GM23338 (cell line): ENCODE measurements around the gene SLC2A13. TPM values are rescaled to one million over a fixed set of nuclear protein-coding genes. Genes with fewer than 3 reads are reported as not detected.

Source experiments
- ATAC-seq: fragments of 200-7000 bp; cut with Tn5 transposase; 3 replicates; pipeline ENCODE4 v1.9.1; 2020
- DNase-seq: peaks from one replicate; pipeline ENCODE4 v3.0.0-alpha.2; 2015; ENCODE audit warnings: low spot score
- H2AFZ ChIP-seq: fragments of 200-600 bp; sonication (generic); 2 replicates; pipeline ENCODE4 v1.8.0; 2016; ENCODE audit warnings: antibody characterized with exemption, mild to moderate bottlenecking, moderate library complexity
- H3F3A ChIP-seq: fragments of 200-600 bp; sonication (generic); replicated peaks from 2 replicates; pipeline ENCODE4 v1.8.0; 2017; ENCODE audit warnings: antibody characterized with exemption, mixed run types, low read depth
- H3K27ac ChIP-seq: fragments of 200-600 bp; sonication (generic); 2 replicates; pipeline ENCODE4 v1.6.1; 2016; ENCODE audit warnings: low read depth
- H3K27me3 ChIP-seq: fragments of 200-600 bp; sonication (generic); 2 replicates; pipeline ENCODE4 v1.8.0; 2016; ENCODE audit warnings: mild to moderate bottlenecking, mixed run types, moderate library complexity; ENCODE audit not compliant: insufficient read depth
- H3K36me3 ChIP-seq: fragments of 200-600 bp; sonication (generic); 2 replicates; pipeline ENCODE4 v1.8.0; 2016; ENCODE audit warnings: mild to moderate bottlenecking; ENCODE audit not compliant: insufficient read depth
- H3K4me1 ChIP-seq: fragments of 200-600 bp; sonication (generic); 2 replicates; pipeline ENCODE4 v1.8.0; 2016; ENCODE audit warnings: mild to moderate bottlenecking, moderate library complexity; ENCODE audit not compliant: insufficient read depth
- H3K4me2 ChIP-seq: fragments of 200-600 bp; sonication (generic); 2 replicates; pipeline ENCODE4 v1.7.1; 2017; ENCODE audit warnings: mixed run types
- H3K4me3 ChIP-seq: fragments of 200-600 bp; sonication (generic); 2 replicates; pipeline ENCODE4 v1.6.1; 2016; ENCODE audit warnings: mixed run types
- H3K79me2 ChIP-seq: fragments of 200-600 bp; sonication (generic); replicated peaks from 2 replicates; pipeline ENCODE4 v1.8.0; 2017; ENCODE audit warnings: mild to moderate bottlenecking; ENCODE audit not compliant: insufficient read depth
- H3K9me2 ChIP-seq: fragments of 200-600 bp; sonication (generic); 2 replicates; pipeline ENCODE4 v1.8.0; 2017; ENCODE audit not compliant: insufficient read depth
- H4K20me1 ChIP-seq: fragments of 200-600 bp; sonication (generic); replicated peaks from 2 replicates; pipeline ENCODE4 v1.8.0; 2017; ENCODE audit warnings: mild to moderate bottlenecking; ENCODE audit not compliant: insufficient read depth
- H3K27ac Mint-ChIP-seq: 2 replicates; pipeline ENCODE4 v1.8.0; 2020; ENCODE audit warnings: inconsistent platforms, mild to moderate bottlenecking, moderate library complexity, mixed read lengths
- H3K27me3 Mint-ChIP-seq: 3 replicates; pipeline ENCODE4 v1.8.0; 2022; ENCODE audit warnings: low read depth, mild to moderate bottlenecking, moderate library complexity, mixed read lengths, inconsistent platforms; ENCODE audit not compliant: insufficient read depth, poor library complexity
- H3K36me3 Mint-ChIP-seq: 3 replicates; pipeline ENCODE4 v1.8.0; 2021; ENCODE audit warnings: low read depth, mild to moderate bottlenecking, inconsistent platforms, moderate library complexity, mixed read lengths
- H3K4me1 Mint-ChIP-seq: 3 replicates; pipeline ENCODE4 v1.8.0; 2020; ENCODE audit warnings: mild to moderate bottlenecking, inconsistent platforms, mixed read lengths
- H3K4me3 Mint-ChIP-seq: 3 replicates; pipeline ENCODE4 v1.8.0; 2021; ENCODE audit warnings: moderate library complexity, mild to moderate bottlenecking, inconsistent platforms, mixed read lengths
- H3K9me3 Mint-ChIP-seq: 3 replicates; pipeline ENCODE4 v1.8.0; 2020; ENCODE audit warnings: moderate library complexity, mild to moderate bottlenecking, inconsistent platforms, mixed read lengths
- CREB1 ChIP-seq: fragments of 250-450 bp; sonication (Bioruptor Pico); IDR thresholded peaks from 2 replicates; pipeline ENCODE4 v1.5.0; 2020; ENCODE audit warnings: low read depth, mild to moderate bottlenecking, moderate library complexity
- ETS1 ChIP-seq: IDR thresholded peaks from 2 replicates; pipeline ENCODE4 v1.6.1; 2016; ENCODE audit warnings: antibody characterized with exemption
- EZH2 ChIP-seq: fragments of 200-600 bp; sonication (generic); IDR thresholded peaks from one replicate; pipeline ENCODE4 v1.8.0; 2017; ENCODE audit warnings: antibody characterized with exemption, mild to moderate bottlenecking, low read depth; ENCODE audit not compliant: unreplicated experiment
- NANOG ChIP-seq: IDR thresholded peaks from 2 replicates; pipeline ENCODE4 v1.6.1; 2016; ENCODE audit warnings: antibody characterized with exemption, borderline replicate concordance
- POLR2AphosphoS5 ChIP-seq: IDR thresholded peaks from 2 replicates; pipeline ENCODE4 v1.6.1; 2016; ENCODE audit warnings: antibody characterized with exemption, low read depth
- REST ChIP-seq: IDR thresholded peaks from one replicate; pipeline ENCODE4 v1.6.1; 2018; ENCODE audit warnings: antibody characterized with exemption; ENCODE audit not compliant: unreplicated experiment
- STAT1 ChIP-seq: IDR thresholded peaks from one replicate; pipeline ENCODE4 v1.6.1; 2016; ENCODE audit warnings: antibody characterized with exemption; ENCODE audit not compliant: unreplicated experiment
- ZNF114 ChIP-seq: fragments of 250-450 bp; sonication (Bioruptor Pico); IDR thresholded peaks from 2 replicates; pipeline ENCODE4 v1.5.0; 2020; ENCODE audit warnings: mild to moderate bottlenecking, moderate library complexity
- ZNF331 ChIP-seq: fragments of 250-450 bp; sonication (Bioruptor Pico); IDR thresholded peaks from 2 replicates; pipeline ENCODE4 v1.5.0; 2020; ENCODE audit warnings: low read depth, mild to moderate bottlenecking, moderate library complexity
- ZNF462 ChIP-seq: fragments of 250-450 bp; sonication (Bioruptor Pico); IDR thresholded peaks from 2 replicates; pipeline ENCODE4 v1.5.0; 2020; ENCODE audit warnings: mild to moderate bottlenecking, moderate library complexity
- polyA plus RNA-seq: library from polyadenylated mRNA; unstranded; fragments of >200 nt; fragmentation: Nextera tagmentation; extraction: Ambion mirVana; gene quantifications from 2 replicates; pipeline ENCODE4 v1.2.1, GENCODE V29; 2016
- total RNA-seq: library from RNA; depleted of rRNA; stranded (reverse); fragments of >200 nt; shearing (Covaris generic); gene quantifications from 2 replicates; pipeline ENCODE4 v1.2.3, GENCODE V29; 2014

SLC2A13 gene
- total and polyA plus RNA-seq, 2 experiments from 2014 or later, result 6.8 to 22.7 TPM

- H3K36me3 Mint-ChIP-seq, result peaks cover 6% of the 10 kb centered on the region; the same call in 1 of the 3 replicates
- no peaks in the 10 kb centered on the region for H3K27me3 Mint-ChIP-seq
- H3K27me3 ChIP-seq, result no peaks in the 10 kb centered on the region
- H3K27ac Mint-ChIP-seq, result no peak overlapping the region
- no peak overlapping the region for H3K4me2 ChIP-seq
- H4K20me1 ChIP-seq, result no peaks in the 10 kb centered on the region
- no peak overlapping the region for H3K4me3 Mint-ChIP-seq
- H3F3A ChIP-seq, result no peaks in the 10 kb centered on the region
- H3K9me3 Mint-ChIP-seq, result peaks cover 9% of the 10 kb centered on the region
- no peaks in the 10 kb centered on the region for H3K36me3 ChIP-seq
- H3K27ac ChIP-seq, result no peak overlapping the region
- no peaks in the 10 kb centered on the region for H3K79me2 ChIP-seq
- ATAC-seq (no peak), DNase-seq (no peak)
- peaks cover 3% of the 10 kb centered on the region; the same call in 1 of the 2 replicates for H3K4me1 ChIP-seq
- peaks cover 3% of the 10 kb centered on the region; the same call in 2 of the 3 replicates for H3K4me1 Mint-ChIP-seq
- TF ChIP-seq ETS1 (no peak), NANOG (no peak)
- H2AFZ ChIP-seq, result no peak overlapping the region
- no peak overlapping the region for H3K4me3 ChIP-seq
- no peaks in the 10 kb centered on the region for H3K9me2 ChIP-seq
Measured at GRCh38 chr12:39814626-39815025, 291.3 kb downstream of the SLC2A13 start.

- no peaks in the 10 kb centered on the region for H3K36me3 ChIP-seq
- H3K27me3 Mint-ChIP-seq, result no peaks in the 10 kb centered on the region
- no peaks in the 10 kb centered on the region for H4K20me1 ChIP-seq
- H3K79me2 ChIP-seq, result no peaks in the 10 kb centered on the region
- no peak overlapping the region for H3K4me3 Mint-ChIP-seq
- H3K27me3 ChIP-seq, result no peaks in the 10 kb centered on the region
- H3K9me2 ChIP-seq, result no peaks in the 10 kb centered on the region
- DNase-seq (no peak), ATAC-seq (no peak)
- H3K27ac ChIP-seq, result no peak overlapping the region
- no peak overlapping the region for H3K4me2 ChIP-seq
- H3K4me1 Mint-ChIP-seq, result peaks cover 3% of the 10 kb centered on the region; the same call in 2 of the 3 replicates
- peaks cover 3% of the 10 kb centered on the region; the same call in 1 of the 2 replicates for H3K4me1 ChIP-seq
- H3K4me3 ChIP-seq, result no peak overlapping the region
- H3K9me3 Mint-ChIP-seq, result peaks cover 10% of the 10 kb centered on the region
- no peaks in the 10 kb centered on the region for H3F3A ChIP-seq
- H3K36me3 Mint-ChIP-seq, result peaks cover 6% of the 10 kb centered on the region; the same call in 1 of the 3 replicates
- H2AFZ ChIP-seq, result no peak overlapping the region
- no peak overlapping the region for H3K27ac Mint-ChIP-seq
- no peak for TF ChIP-seq ZNF114 (CRISPR knock-in tag)
- TF ChIP-seq CREB1 (CRISPR knock-in tag), result no peak
- no peak for TF ChIP-seq ZNF462 (CRISPR knock-in tag)
- no peak for TF ChIP-seq EZH2
- TF ChIP-seq ETS1, result no peak
- TF ChIP-seq REST, result no peak
- TF ChIP-seq STAT1, result no peak
- no peak for TF ChIP-seq ZNF331 (CRISPR knock-in tag)
- no peak for TF ChIP-seq POLR2AphosphoS5
Measured at GRCh38 chr12:39813776-39814175, 292.1 kb downstream of the SLC2A13 start.
